HG03060 (cell line): ENCODE data around the gene IL19.

Experiments used
- ATAC-seq: cut with Tn5 transposase; IDR thresholded peaks from one replicate; pipeline ENCODE4 v1.9.1; 2021; ENCODE audit warnings: low read depth, moderate number of reproducible peaks; ENCODE audit not compliant: unreplicated experiment

IL19 gene

GRCh38 chr1:206770531-206771337 lies at the start of gene IL19:
TSS of gene IL19 (plus strand) at chr1:206770773. CDS start at chr1:206836663, 65,890 bp downstream.
- ATAC-seq: no peak

- no peak for ATAC-seq
Measured at GRCh38 chr1:206721454-206721853, 49.1 kb upstream of the IL19 start.

- no peak for ATAC-seq
Measured at GRCh38 chr1:206722751-206723461, 47.7 kb upstream of the IL19 start.

- no peak for ATAC-seq
Measured at GRCh38 chr1:206723462-206723804, 47.1 kb upstream of the IL19 start.

- ATAC-seq: no peak
Measured at GRCh38 chr1:206723805-206724472, 46.6 kb upstream of the IL19 start.

- no peak for ATAC-seq
Measured at GRCh38 chr1:206725109-206725963, 45.2 kb upstream of the IL19 start.

GRCh38 chr1:206727981-206728696 lies 42.4 kb upstream of the IL19 start:
- ATAC-seq: no peak

GRCh38 chr1:206728697-206728987 lies 41.9 kb upstream of the IL19 start:
- no peak for ATAC-seq

- ATAC-seq: no peak
Measured at GRCh38 chr1:206729050-206729449, 41.5 kb upstream of the IL19 start.

- ATAC-seq: no peak
Measured at GRCh38 chr1:206729507-206729906, 41.1 kb upstream of the IL19 start.

- no peak for ATAC-seq
Measured at GRCh38 chr1:206732508-206732907, 38.1 kb upstream of the IL19 start.

GRCh38 chr1:206732992-206733391 lies 37.6 kb upstream of the IL19 start:
- ATAC-seq: no peak

GRCh38 chr1:206734499-206735142 lies 36.0 kb upstream of the IL19 start:
- no peak for ATAC-seq

GRCh38 chr1:206735553-206736031 lies 35.0 kb upstream of the IL19 start:
- no peak for ATAC-seq

- ATAC-seq: no peak
Measured at GRCh38 chr1:206736878-206737728, 33.5 kb upstream of the IL19 start.

GRCh38 chr1:206737729-206738201 lies 32.8 kb upstream of the IL19 start:
- no peak for ATAC-seq

GRCh38 chr1:206738370-206739366 lies 31.9 kb upstream of the IL19 start:
- peak; percentile 1 for ATAC-seq
